ENCODE data around the gene CBX6. TPM values are rescaled to one million over a fixed set of nuclear protein-coding genes. Genes with fewer than 3 reads are reported as not detected.
"Not testable (repeated sequence)": the region's sequence is repeated elsewhere in the genome, so short reads cannot be mapped to it uniquely, and the experiment has no call there.

Gene CBX6
- total RNA-seq, 1 donor from 2014 or later, result 101 TPM

DNA sequence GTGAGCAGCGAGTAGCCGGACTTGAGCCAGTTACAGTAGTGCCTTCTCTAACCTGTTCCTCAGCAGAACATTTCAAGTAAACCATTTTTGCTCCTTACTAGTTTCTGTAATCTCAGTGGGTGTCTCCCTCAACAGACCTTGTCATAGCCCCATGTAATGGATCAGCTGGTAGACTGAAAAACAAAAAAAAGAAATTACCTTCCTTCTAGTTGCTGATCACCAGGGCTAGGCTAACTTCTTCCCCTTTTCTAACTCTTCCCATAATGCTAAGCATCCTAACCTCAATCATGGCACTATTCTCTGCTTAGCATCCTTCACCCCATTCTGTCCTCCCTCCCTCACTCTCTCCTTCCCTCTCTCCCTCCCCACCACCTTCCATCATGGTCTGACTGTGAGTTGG lies 35.8 kb upstream of the CBX6 start:
- H3K4me1 Mint-ChIP-seq, result no peaks in the 10 kb centered on the region
- no peak overlapping the region for H3K27ac Mint-ChIP-seq
- no peak overlapping the region for H3K4me3 Mint-ChIP-seq
- TF ChIP-seq, protein P1, sequence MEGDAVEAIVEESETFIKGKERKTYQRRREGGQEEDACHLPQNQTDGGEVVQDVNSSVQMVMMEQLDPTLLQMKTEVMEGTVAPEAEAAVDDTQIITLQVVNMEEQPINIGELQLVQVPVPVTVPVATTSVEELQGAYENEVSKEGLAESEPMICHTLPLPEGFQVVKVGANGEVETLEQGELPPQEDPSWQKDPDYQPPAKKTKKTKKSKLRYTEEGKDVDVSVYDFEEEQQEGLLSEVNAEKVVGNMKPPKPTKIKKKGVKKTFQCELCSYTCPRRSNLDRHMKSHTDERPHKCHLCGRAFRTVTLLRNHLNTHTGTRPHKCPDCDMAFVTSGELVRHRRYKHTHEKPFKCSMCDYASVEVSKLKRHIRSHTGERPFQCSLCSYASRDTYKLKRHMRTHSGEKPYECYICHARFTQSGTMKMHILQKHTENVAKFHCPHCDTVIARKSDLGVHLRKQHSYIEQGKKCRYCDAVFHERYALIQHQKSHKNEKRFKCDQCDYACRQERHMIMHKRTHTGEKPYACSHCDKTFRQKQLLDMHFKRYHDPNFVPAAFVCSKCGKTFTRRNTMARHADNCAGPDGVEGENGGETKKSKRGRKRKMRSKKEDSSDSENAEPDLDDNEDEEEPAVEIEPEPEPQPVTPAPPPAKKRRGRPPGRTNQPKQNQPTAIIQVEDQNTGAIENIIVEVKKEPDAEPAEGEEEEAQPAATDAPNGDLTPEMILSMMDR (IDR thresholded peaks at IDR 0.05; ENCODE audit: unreplicated experiment), result no peak
- peaks cover 20% of the 10 kb centered on the region for H3K27me3 Mint-ChIP-seq (ENCODE audit: low read depth)
- DNase-seq (ENCODE audit: low spot score in 2 of 2, unreplicated experiment in 2 of 2), result no peak
- peaks cover 4% of the 10 kb centered on the region for H3K36me3 Mint-ChIP-seq
- H3K9me3 Mint-ChIP-seq, result peaks cover 15% of the 10 kb centered on the region

- peaks cover 4% of the 10 kb centered on the region for H3K36me3 Mint-ChIP-seq
- TF ChIP-seq, protein P1 (IDR thresholded peaks at IDR 0.05; ENCODE audit: unreplicated experiment), result no peak
- H3K9me3 Mint-ChIP-seq, result peaks cover 15% of the 10 kb centered on the region
- no peak overlapping the region for H3K4me3 Mint-ChIP-seq
- H3K4me1 Mint-ChIP-seq, result peaks cover 3% of the 10 kb centered on the region
- peaks cover 18% of the 10 kb centered on the region for H3K27me3 Mint-ChIP-seq (ENCODE audit: low read depth)
- no peak overlapping the region for H3K27ac Mint-ChIP-seq
- no peak for DNase-seq (ENCODE audit: low spot score in 2 of 2, unreplicated experiment in 2 of 2)
These were observed 34.0 kb upstream of the CBX6 start for GRCh38 chr22:38906052-38906451.

- not testable (repeated sequence) for H3K9me3 Mint-ChIP-seq; H3K4me1 Mint-ChIP-seq; H3K27ac Mint-ChIP-seq; H3K4me3 Mint-ChIP-seq; H3K27me3 Mint-ChIP-seq (ENCODE audit: low read depth); H3K36me3 Mint-ChIP-seq; DNase-seq (ENCODE audit: low spot score in 2 of 2, unreplicated experiment in 2 of 2)
These were observed 32.1 kb upstream of the CBX6 start for GRCh38 chr22:38904052-38904617.

- H3K27ac Mint-ChIP-seq, result peak overlapping the region; percentile 65
- H3K9me3 Mint-ChIP-seq, result peaks cover 19% of the 10 kb centered on the region
- peaks cover 4% of the 10 kb centered on the region for H3K36me3 Mint-ChIP-seq
- peaks cover 7% of the 10 kb centered on the region for H3K4me1 Mint-ChIP-seq
- TF ChIP-seq, protein P1 (IDR thresholded peaks at IDR 0.05; ENCODE audit: unreplicated experiment), result no peak
- no peak overlapping the region for H3K4me3 Mint-ChIP-seq
- H3K27me3 Mint-ChIP-seq (ENCODE audit: low read depth), result no peaks in the 10 kb centered on the region
- no peak for DNase-seq (ENCODE audit: low spot score in 2 of 2, unreplicated experiment in 2 of 2)
These were observed 29.2 kb upstream of the CBX6 start for GRCh38 chr22:38901111-38901641.

DNA sequence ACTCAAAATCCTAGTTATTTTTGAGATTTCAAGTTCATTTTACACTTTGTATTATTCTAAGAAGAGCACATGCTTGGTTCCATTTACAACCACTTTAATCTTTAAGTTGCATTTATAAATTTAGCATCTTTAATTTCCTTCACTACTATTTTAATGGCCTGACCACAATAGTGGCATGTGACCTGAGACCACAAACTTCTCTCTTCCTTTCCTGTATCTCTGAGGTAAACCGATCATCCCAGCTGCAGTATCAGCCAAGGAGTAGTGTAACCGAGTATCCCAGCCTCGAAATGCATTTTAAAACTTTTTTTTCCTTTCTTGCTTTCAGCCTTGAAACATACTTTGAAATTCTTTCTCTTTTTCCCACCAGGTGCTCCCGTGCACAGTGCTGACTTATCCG lies 28.7 kb upstream of the CBX6 start:
- no peak for DNase-seq (ENCODE audit: low spot score in 2 of 2, unreplicated experiment in 2 of 2)
- H3K36me3 Mint-ChIP-seq, result peaks cover 4% of the 10 kb centered on the region
- TF ChIP-seq, protein P1 (IDR thresholded peaks at IDR 0.05; ENCODE audit: unreplicated experiment), result no peak
- peaks cover 7% of the 10 kb centered on the region for H3K4me1 Mint-ChIP-seq
- no peak overlapping the region for H3K4me3 Mint-ChIP-seq
- peak overlapping the region; percentile 65 for H3K27ac Mint-ChIP-seq
- peaks cover 19% of the 10 kb centered on the region for H3K9me3 Mint-ChIP-seq
- H3K27me3 Mint-ChIP-seq (ENCODE audit: low read depth), result peaks cover under 1% of the 10 kb centered on the region

- Mint-ChIP-seq H3K4me3 (no peak overlapping the region), H3K4me1 (no peaks in the 10 kb centered on the region), H3K9me3 (peaks cover 14% of the 10 kb centered on the region), H3K36me3 (peaks cover 3% of the 10 kb centered on the region), H3K27ac (no peak overlapping the region), H3K27me3 (ENCODE audit: low read depth) (peaks cover 31% of the 10 kb centered on the region)
- DNase-seq (ENCODE audit: low spot score in 2 of 2, unreplicated experiment in 2 of 2), result no peak
- TF ChIP-seq, protein P1 (IDR thresholded peaks at IDR 0.05; ENCODE audit: unreplicated experiment), result no peak
These were observed 19.2 kb upstream of the CBX6 start for GRCh38 chr22:38891256-38891655.

Measured in mesothelial cell of epicardium (in vitro differentiated cells).